Stimulated activated CD8-positive, alpha-beta memory T cell treated with anti-CD3 and anti-CD28 coated beads, Interleukin-12 subunit alpha, Interleukin-12 subunit beta, amount 100 ng/mL, for 1 hour (primary cell): ENCODE measurements around the gene HIPK1.

Experiments used
- DNase-seq: peaks from one replicate; pipeline ENCODE4 v3.0.0-alpha.2; 2020; ENCODE audit warnings: low read depth

The HIPK1 gene

GRCh38 chr1:113928941-113929749, at the start of gene HIPK1:
HIPK1 (plus strand) TSS chr1:113929324.
- peak; percentile 86 for DNase-seq

DNA sequence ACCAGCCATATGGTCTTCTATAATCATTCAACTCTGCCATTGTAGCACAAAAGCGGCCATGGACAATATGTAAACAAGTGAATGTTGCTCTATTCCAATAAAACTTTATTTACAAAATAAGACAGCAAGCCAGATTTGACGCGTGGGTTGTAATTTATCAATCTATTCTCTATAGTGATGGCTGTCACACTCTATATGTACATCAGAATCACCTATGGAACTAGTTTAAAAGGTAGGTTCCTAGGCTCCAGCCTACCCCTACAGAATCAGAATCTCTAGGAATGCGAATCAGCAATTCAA, 49.4 kb upstream of the HIPK1 start:
- no peak for DNase-seq

GRCh38 chr1:113881661-113882060, 47.5 kb upstream of the HIPK1 start:
- DNase-seq, result no peak

- DNase-seq, result no peak
Measured at GRCh38 chr1:113886417-113887401, 42.4 kb upstream of the HIPK1 start.

DNA sequence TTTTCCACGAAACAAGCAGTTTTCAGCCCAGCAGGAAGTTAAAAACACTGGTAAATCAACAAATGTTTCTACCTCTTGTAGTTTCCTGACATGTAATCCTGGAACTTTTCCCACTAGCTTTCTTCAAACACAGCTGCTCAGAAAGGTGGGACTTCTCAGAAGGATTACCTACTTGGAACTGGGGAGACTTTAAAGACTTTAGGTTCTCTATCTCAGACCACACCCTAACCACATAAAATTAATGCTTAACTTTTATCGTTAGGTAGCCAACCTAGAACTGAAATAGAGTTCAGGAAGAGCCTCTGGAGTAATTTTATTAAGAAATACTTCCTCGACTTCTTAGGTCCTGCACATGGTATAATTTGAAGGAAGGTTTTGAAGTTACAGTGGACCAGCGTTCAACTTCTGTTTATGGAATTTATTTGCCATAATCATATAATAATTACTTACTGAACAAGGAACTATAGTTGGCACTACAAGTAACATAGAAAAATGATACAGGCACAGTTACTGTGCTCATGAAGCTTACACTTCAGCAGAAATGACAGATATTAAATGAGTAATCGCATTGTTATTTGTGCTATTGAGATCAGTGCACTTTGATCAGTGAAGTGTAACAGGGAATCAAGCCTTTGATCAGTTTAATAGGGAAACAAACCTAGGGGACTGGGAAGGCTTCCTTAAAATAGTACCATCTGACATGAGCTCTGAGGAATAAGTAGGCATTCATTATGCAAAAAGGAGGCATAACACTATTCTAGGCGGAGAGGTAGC, 41.5 kb upstream of the HIPK1 start, which contains the start of gene BCL2L15:
Gene BCL2L15 (minus strand): TSS at position 180 of the 774 bp plus-strand sequence. CDS start 206 bp downstream, outside the sequence.
- DNase-seq, result no peak

- no peak for DNase-seq
Measured at GRCh38 chr1:113890816-113891215, 38.3 kb upstream of the HIPK1 start.

DNA sequence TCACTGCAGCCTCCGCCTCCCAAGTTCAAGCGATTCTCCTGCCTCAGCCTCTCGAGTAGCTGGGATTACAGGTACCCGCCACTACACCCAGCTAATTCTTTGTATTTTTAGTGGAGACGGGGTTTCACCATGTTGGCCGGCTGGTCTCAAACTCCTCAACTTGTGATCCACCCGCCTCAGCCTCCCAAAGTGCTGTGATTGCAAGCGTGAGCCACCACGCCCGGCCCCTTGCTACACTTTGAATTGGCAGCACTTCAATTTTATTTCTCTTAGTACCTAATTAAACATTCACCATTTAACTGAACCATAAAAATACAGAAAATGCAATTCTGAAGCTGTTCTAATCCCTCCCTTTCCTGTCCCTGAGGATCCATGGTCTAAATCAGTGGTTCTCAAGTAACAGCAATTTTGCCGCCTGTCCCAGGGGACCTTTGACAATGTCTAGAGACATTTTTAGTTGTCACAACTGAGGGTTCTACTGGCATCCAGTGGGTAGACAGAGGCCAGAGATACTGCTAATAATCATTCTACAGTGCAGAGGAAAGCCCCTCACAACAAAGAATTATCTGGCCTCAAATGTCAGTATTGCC, 37.4 kb upstream of the HIPK1 start:
- no peak for DNase-seq

DNA sequence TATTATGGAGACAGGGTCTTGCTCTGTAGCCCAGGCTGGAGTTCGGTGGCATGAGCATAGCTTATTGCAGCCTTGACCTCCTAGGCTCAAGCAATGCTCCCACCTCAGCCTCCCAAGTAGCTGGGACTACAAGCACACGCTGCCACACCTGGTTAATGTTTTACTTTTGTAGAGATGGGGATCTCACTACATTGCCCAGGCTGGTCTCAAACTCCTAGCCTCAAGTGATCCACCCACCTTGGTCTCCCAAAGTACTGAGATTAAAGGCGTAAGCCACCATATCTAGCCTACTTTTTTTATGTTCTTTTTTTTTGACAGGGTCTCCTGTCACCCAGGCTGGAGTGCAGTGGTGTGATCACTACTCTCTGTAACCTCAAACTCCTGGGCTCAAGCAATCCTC, 35.9 kb upstream of the HIPK1 start:
- DNase-seq, result no peak

DNA sequence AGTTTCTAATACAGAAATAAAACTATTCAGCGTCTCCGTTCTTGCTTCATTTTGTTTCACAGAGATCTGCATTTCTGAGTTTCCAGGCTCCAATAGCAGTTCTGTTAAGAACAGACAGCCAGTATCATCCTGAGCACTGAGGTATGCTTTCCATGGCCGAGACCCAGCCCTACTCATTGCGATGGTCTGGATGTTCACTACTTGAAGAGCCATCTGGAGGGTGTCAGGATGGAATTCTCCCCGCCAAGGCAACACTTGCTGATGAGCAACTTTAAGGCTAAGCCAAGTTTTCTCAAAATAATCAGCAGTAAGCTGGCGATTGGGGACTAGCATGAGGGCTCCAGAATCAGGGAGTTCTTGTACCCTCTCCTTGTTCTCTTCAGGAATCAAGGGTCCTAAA, 34.0 kb upstream of the HIPK1 start:
- no peak for DNase-seq

DNA sequence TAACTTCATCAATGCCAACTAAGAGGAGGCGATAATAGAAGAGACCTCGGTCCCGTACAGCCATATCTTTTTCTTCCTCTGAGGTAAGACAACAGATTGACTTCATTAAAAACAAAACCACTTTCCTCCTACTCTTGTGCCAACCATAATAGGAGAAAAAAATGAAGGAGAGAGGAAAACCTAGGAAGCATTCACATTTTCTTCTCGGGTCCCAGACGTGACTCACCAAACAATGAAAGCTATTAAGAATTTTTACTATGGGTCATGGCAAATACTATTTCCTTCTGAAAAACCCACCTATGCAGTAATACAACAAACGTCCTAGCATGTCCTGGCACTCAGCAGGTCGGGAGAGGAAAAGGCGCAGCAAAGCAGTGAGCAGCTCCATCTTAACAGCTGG, 33.2 kb upstream of the HIPK1 start:
- no peak for DNase-seq

DNA sequence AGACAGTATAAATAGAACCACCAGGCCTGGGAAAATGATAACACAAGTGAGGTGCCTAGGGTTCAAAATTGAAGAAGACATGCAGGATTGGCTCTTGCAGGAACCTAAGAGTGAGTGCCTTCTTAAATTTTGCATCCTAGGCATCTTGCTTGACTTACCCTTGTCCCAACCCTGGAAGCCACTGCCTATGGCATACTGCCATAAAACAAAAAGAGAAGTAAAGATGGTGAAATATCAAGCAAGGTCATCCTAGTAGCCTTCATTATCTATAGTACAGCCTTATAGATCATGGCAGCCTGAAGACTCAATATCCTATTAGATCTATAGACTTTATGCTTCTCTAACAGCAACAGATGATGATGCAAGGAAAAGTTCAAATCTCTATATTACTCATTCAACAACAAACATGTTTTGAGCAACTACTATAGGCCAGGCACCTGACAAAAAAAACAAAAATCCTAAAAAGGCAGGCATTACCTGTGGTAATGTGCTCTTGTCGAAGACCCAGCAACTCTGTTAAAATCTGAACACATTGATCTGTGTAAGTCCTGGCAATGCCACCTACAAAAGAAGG, 30.8 kb upstream of the HIPK1 start:
- DNase-seq, result no peak

DNA sequence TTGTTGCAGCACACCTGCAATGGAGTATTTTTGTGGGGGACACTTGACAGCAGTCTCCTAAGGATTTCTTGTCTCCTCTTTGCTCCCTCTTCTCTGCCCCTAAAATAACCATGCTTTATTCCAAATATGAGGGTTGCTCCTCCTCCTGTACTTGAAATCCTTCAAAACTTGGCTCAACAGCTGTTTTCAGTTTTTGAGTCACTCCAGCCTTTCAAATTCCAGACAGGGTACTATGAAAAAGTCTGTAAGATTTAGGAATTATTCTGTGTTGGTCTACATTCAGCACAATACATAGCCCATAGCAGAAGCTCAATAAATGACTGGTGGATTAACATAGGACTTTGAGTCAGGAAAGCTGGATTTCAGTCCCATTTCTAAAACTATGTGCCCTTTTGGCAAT, 30.0 kb upstream of the HIPK1 start:
- no peak for DNase-seq

GRCh38 chr1:113901191-113901590, 27.9 kb upstream of the HIPK1 start:
- DNase-seq, result no peak

GRCh38 chr1:113903501-113904292, 25.4 kb upstream of the HIPK1 start:
- no peak for DNase-seq

DNA sequence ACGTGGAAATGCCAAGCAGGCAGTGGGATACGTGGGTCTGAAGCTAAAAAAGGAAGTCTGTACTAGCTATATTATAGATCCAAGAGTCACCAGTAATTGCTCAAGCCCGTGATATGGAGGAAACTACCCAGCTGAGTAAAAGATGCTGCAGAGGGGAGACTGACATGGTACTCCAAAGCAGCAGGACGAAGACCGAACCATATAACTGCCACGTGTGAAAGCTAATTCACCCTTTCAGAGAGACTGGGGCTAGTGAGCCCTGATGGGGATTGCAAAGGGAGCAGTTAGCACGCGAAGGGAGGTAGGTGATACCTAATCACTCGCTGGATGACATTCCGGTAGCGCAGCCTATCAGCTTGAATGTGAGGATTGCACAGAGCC, 24.8 kb upstream of the HIPK1 start:
- no peak for DNase-seq

DNA sequence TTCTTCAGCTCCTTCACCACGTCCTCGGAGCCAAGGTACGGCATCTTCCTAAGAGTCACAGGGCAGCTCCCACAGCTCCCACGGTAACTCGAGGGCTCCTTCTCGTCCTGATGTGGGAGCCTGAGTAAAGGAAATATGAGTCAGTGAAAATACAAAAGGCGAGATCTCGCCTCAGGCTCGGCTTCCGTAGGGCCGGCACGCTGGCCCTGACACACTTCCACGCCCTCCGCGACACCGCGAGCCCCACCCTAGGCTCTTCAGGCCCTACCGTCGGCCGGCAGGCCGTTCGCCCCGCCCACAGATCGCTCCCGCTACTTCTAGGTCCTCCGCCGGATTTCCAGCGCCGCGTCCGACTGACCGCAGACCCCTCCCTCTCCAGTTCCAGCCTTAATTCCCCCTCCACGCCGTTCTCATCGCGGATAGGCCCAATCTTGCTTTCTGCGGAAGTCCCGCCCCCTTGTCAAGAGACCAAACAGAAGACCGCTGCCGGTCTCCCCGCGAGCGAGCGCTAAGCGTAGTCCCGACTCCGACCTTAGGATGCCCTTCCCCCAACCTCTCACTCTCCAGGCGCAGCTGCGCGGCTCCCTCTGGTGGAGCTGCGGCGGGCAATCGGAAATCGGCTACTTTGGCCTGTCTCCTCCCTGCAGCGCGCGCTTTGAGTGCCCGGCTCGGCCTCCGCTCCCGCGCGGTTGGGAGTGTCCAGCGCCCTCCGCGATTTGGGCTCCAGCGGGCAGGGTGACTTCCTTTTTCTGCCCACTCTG, 24.3 kb upstream of the HIPK1 start, which contains the start of the genes AP4B1 and DCLRE1B:
Gene AP4B1 (minus strand): TSS at position 126 of the 761 bp plus-strand sequence. CDS start 82 bp downstream, at position 44.
Gene DCLRE1B (plus strand): TSS at position 653 of the 761 bp plus-strand sequence. CDS start 261 bp downstream, outside the sequence.
- peak; percentile 93 for DNase-seq

DNA sequence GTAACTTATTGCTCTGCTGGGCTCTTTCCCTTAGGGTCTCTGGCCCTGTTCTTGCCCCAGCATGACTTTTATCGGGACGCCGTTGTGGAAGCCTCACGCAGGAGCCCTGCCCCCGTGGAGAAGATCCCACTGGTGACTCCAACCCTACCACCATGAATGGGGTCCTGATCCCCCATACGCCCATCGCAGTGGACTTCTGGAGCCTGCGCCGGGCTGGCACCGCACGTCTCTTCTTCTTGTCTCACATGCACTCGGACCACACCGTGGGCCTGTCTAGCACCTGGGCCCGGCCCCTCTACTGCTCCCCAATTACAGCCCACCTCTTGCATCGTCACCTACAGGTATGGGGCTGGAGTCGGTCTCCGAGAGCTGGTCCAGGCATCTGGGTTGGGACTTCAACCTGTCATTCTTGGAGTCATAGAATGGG, 23.7 kb upstream of the HIPK1 start:
- DNase-seq, result no peak

DNA sequence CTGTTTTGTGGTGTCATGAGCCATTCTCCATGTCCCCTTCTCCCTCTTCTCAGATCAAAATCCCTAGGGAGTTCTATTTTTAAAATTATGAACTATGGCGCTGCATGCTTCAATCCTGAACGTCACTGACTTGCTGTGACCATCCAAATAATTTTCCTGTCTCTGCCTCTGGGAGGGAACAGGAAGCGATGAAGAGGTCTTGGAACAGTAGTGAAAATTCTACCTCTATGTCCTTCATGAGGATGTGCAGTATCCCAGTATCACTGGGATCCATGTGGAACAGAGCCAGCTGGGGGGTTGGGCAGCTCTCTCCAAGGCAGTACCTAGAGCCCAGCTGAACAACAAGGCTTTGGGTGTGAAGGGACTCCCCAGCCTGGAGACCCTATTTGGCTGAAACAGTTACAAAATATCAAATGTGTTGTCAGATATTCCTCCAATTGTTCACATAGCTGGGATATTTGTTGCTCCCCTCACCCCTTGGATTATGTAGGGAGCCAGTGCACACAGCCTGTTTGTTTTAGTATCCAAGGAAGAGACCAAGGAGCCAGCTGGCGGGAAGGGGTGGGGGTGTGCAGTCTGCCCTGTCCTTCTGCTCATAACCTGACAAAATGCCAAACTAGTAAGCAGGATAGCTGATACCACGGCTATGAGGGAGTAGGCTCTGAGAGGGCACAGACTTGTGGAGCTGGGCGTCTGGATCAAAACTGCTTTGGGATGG, 16.4 kb upstream of the HIPK1 start:
- no peak for DNase-seq

GRCh38 chr1:113913312-113913668, 15.8 kb upstream of the HIPK1 start:
- DNase-seq, result no peak
